GM04503 (cell line): ENCODE measurements around the gene HABP4.

Experiments used
- DNase-seq: peaks from one replicate; pipeline ENCODE4 v3.0.0-alpha.2; 2012; ENCODE audit warnings: low read depth

Gene HABP4

GRCh38 chr9:96476591-96476990 lies 26.6 kb downstream of the HABP4 start:
- DNase-seq = no peak

- DNase-seq = no peak
These were observed 28.9 kb downstream of the HABP4 start for GRCh38 chr9:96478829-96479371.

GRCh38 chr9:96480736-96481135 lies 30.8 kb downstream of the HABP4 start:
- DNase-seq = no peak

GRCh38 chr9:96482476-96482875 lies 32.5 kb downstream of the HABP4 start:
- no peak for DNase-seq

GRCh38 chr9:96483197-96483596 lies 33.2 kb downstream of the HABP4 start:
- DNase-seq = no peak

- no peak for DNase-seq
These were observed 33.9 kb downstream of the HABP4 start for GRCh38 chr9:96483733-96484390.

- no peak for DNase-seq
These were observed 34.6 kb downstream of the HABP4 start for GRCh38 chr9:96484521-96484931.

- DNase-seq = no peak
These were observed 35.3 kb downstream of the HABP4 start for GRCh38 chr9:96485280-96485679.

GRCh38 chr9:96486386-96487028 lies 36.5 kb downstream of the HABP4 start:
- peak; percentile 77 for DNase-seq

GRCh38 chr9:96487029-96487396 lies 37.0 kb downstream of the HABP4 start:
- DNase-seq = no peak

GRCh38 chr9:96487949-96488348 lies 38.0 kb downstream of the HABP4 start:
- DNase-seq = no peak

- no peak for DNase-seq
These were observed 39.6 kb downstream of the HABP4 start for GRCh38 chr9:96489482-96489979.

GRCh38 chr9:96490534-96491078 lies 40.6 kb downstream of the HABP4 start:
- DNase-seq = no peak

- no peak for DNase-seq
These were observed 41.3 kb downstream of the HABP4 start for GRCh38 chr9:96491079-96491879.

GRCh38 chr9:96491880-96492525 lies 42.0 kb downstream of the HABP4 start:
- no peak for DNase-seq

GRCh38 chr9:96492993-96493531 lies 43.1 kb downstream of the HABP4 start:
- no peak for DNase-seq

- no peak for DNase-seq
These were observed 43.8 kb downstream of the HABP4 start for GRCh38 chr9:96493757-96494156.

GRCh38 chr9:96494215-96494800 lies 44.3 kb downstream of the HABP4 start:
- no peak for DNase-seq

GRCh38 chr9:96495341-96495740 lies 45.4 kb downstream of the HABP4 start:
- peak; percentile 83 for DNase-seq

- no peak for DNase-seq
These were observed 46.6 kb downstream of the HABP4 start for GRCh38 chr9:96496368-96497116.

GRCh38 chr9:96497117-96497399 lies 47.1 kb downstream of the HABP4 start:
- no peak for DNase-seq
